Fibroblast of the aortic adventitia (primary cell): ENCODE measurements around the gene CELF4. TPM values are rescaled to one million over a fixed set of nuclear protein-coding genes. Genes with fewer than 3 reads are reported as not detected.

Source experiments
- DNase-seq: peaks from one replicate; pipeline ENCODE4 v3.0.0-alpha.2; 2010; ENCODE audit warnings: low read depth
- H3K4me3 ChIP-seq: 2 replicates; pipeline ENCODE4 v1.5.1; 2011; ENCODE audit warnings: low read depth, mild to moderate bottlenecking, control low read depth, low read length, moderate library complexity
- total RNA-seq: library from RNA; depleted of rRNA; stranded (reverse); fragments of >200 nt; gene quantifications from 2 replicates; pipeline ENCODE4 v1.2.3, GENCODE V29; 2012; ENCODE audit warnings: low replicate concordance
- TF ChIP-seq, protein P1 (sequence below): IDR thresholded peaks from 2 replicates; pipeline ENCODE4 v1.5.1; 2011; ENCODE audit warnings: mild to moderate bottlenecking, low read length, control low read depth, inconsistent platforms; ENCODE audit not compliant: insufficient read depth

Gene CELF4
- total RNA-seq, 1 donor: not detected

DNA sequence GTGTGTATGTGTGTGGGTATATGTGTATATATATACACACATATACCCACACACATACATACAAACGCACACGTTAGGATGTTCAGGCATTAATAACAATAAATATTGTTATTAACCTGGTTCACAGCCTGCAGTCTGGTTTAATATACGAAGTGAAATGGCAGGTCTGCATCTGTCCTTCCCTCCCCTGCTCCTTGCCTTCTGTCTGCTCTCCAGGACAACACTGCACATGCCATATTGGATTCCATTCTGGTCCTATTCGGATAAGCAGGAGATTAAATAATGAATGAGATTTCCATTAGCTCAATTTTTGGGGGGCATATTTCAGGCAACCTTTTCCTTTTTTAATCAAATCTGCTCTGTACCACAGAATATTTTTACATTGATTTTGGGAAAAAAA lies 158.0 kb downstream of the CELF4 start:
- no peak overlapping the region for H3K4me3 ChIP-seq
- TF ChIP-seq, protein P1, sequence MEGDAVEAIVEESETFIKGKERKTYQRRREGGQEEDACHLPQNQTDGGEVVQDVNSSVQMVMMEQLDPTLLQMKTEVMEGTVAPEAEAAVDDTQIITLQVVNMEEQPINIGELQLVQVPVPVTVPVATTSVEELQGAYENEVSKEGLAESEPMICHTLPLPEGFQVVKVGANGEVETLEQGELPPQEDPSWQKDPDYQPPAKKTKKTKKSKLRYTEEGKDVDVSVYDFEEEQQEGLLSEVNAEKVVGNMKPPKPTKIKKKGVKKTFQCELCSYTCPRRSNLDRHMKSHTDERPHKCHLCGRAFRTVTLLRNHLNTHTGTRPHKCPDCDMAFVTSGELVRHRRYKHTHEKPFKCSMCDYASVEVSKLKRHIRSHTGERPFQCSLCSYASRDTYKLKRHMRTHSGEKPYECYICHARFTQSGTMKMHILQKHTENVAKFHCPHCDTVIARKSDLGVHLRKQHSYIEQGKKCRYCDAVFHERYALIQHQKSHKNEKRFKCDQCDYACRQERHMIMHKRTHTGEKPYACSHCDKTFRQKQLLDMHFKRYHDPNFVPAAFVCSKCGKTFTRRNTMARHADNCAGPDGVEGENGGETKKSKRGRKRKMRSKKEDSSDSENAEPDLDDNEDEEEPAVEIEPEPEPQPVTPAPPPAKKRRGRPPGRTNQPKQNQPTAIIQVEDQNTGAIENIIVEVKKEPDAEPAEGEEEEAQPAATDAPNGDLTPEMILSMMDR: no peak
- DNase-seq: no peak

DNA sequence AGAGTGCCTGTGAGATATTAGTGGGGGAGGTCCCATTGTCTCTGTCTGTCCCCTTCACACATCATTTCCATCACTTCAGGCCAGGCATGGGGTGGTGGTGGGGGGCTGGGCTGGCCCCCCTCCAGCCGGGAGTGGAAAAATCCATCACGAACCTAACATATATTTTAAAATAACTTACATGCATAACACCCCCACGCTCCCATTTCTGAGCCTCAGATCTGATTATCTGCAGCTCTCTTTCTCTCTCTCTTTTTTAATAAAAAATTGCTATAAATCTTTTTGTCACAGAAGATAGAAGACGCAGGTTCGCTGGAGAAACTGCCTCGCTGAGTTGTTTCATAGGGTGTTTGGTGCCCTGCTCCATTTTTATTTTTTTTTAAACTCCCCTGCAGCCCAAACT lies 159.8 kb downstream of the CELF4 start:
- TF ChIP-seq, protein P1: no peak

DNA sequence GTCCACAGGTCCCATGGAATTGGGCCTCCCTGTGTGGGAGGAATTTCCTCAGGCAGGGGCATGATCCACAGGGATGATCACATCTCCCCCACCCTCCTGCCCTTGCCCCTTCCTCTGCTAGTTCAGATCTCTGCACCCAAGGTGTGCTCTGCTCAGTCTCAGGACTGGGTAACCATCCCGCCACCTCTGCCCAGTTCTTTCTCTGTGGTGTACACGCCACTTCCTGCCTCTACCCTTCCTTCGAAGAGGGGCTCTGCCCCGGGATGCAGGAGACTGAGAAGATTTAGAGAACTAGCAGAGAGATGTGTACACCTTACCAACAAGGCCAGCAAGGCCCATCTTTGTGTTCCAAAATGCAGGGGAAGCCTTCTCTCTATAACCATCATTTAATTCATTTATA lies 160.4 kb downstream of the CELF4 start:
- TF ChIP-seq, protein P1: no peak
- DNase-seq: no peak
- H3K4me3 ChIP-seq: no peak overlapping the region

More for the DNA sequence above, 159.8 kb downstream of the CELF4 start:
- H3K4me3 ChIP-seq: no peak overlapping the region
- DNase-seq: no peak

DNA sequence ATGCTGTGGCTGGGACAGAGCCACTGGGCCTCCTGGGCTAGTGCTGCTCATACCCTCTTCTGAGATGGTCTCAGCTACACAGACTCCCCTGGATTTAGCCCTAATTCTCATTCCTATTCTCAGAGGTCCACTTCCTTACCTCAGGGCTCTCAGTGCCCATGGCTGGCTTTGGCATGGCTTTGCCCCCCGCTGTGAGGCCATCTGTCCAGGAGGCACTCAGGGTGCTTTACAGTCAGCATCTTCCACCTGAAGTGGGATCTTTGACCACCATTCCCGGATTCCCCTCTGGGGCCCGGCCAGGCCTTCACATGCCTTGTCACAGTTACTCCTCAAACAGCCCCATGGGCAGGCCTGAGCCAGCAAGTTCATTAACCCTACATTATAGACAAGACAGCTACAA lies 161.8 kb downstream of the CELF4 start:
- no peak for DNase-seq
- TF ChIP-seq, protein P1: no peak
- no peak overlapping the region for H3K4me3 ChIP-seq

DNA sequence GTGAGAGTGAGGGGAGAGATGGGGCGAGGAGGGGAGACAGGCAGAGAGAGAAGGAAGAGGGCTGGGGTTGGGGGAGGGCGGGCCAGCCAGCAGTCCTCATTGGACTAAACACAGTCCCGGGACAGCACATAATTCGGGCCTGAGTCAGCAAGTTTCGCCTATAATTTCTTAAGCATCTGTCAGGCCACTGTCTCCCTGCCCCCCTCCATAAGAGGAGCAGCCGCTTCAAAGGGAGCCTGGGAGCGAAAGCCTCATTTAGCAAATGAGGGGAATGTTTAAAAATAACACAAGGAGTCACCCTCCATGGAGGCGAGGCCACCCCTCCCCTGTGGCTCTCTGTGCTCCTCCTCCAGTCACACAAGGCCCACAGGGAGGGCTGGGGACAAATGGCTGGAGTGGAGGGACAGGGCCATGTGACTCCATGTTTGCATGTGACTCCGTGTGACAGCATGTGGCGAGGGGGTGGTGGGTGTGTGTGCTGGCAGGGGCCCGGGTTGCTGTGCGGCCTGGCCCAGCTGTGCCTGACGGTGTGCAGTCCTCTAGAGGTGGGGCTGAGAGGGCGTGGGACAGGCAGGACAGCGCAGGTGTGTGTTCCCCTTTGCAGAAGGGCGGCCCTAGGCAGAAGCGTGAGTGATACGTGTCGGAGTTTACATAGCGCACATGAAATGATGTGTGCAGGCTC lies 162.4 kb downstream of the CELF4 start:
- no peak overlapping the region for H3K4me3 ChIP-seq
- peak; percentile 43 for DNase-seq
- TF ChIP-seq, protein P1: no peak

DNA sequence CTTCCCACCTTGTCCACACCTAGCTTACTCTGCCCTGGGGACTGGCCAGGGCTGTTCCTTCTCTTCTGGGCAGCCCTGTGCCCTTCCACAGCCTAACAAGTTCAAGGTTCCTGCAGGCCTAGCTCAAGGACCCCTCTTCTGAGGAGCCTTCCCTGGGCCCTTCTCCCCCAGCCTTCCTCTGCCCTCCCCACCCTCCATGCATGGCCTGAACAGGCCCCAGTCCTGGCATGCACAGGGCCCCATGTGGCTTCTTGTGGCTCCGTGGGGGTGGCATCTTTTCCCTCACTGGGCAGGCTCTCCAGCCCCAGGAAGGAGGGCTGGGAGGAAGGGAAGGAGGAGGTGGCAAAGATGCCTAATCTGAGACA lies 162.9 kb downstream of the CELF4 start:
- TF ChIP-seq, protein P1: no peak
- DNase-seq: no peak
- H3K4me3 ChIP-seq: no peak overlapping the region

DNA sequence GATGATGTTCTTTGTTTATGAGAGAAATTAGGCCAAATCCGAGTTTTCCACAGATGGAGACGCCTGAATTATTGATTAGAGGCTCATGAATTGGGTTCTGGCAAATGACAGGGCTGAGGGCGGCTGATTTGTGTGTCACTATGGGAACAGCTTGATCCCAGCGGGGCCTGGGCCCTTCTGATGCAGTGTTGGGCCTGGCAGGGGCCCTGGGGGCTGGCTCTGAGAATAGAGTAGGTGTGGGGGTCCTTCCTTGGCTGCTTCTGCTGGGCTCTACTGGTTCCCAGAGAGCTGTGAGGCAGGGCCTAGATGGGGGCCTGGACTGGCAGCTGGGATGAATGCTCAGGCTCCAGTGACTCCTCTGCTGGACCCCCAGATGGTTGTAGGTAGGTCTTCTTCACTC lies 164.8 kb downstream of the CELF4 start:
- no peak for DNase-seq
- no peak overlapping the region for H3K4me3 ChIP-seq
- TF ChIP-seq, protein P1: no peak
